HepG2 (cell line): Measurements from ENCODE around the gene GNAI2.
"Not testable (repeated sequence)": the region's sequence is repeated elsewhere in the genome, so short reads cannot be mapped to it uniquely, and the experiment has no call there.

Experiments used
- ATF6 ChIP-seq: sonication (generic); formaldehyde crosslinking; conservative IDR thresholded peaks from 2 replicates; pipeline ENCODE4 v1.4.0; 2020; ENCODE audit warnings: missing genetic modification reagents
- CTCF ChIP-seq: sonication (generic); formaldehyde crosslinking; IDR thresholded peaks from 2 replicates; pipeline ENCODE4 v1.5.0; 2020; ENCODE audit warnings: mild to moderate bottlenecking, missing genetic modification reagents, moderate library complexity
- GABPB1 ChIP-seq: IDR thresholded peaks from 2 replicates; pipeline ENCODE4 v1.6.1; 2016; ENCODE audit warnings: mild to moderate bottlenecking, missing genetic modification reagents, moderate library complexity, missing compliant biosample characterization
- MAFG ChIP-seq: sonication (generic); formaldehyde crosslinking; IDR thresholded peaks from 2 replicates; pipeline ENCODE4 v1.5.1; 2020; ENCODE audit warnings: mild to moderate bottlenecking, missing genetic modification reagents
- POLR2AphosphoS5 ChIP-seq: IDR thresholded peaks from 2 replicates; pipeline ENCODE4 v1.6.1; 2012; ENCODE audit warnings: low read depth, low read length
- REPIN1 ChIP-seq: sonication (generic); formaldehyde crosslinking; IDR thresholded peaks from 2 replicates; pipeline ENCODE4 v1.8.0; 2022; ENCODE audit warnings: missing genetic modification reagents, low read depth, mild to moderate bottlenecking, borderline replicate concordance
- TCF7L2 ChIP-seq: IDR thresholded peaks from 2 replicates; pipeline ENCODE4 v1.6.1; 2011; ENCODE audit warnings: mild to moderate bottlenecking, low read depth, low read length, moderate library complexity
- ZNF530 ChIP-seq: sonication (generic); formaldehyde crosslinking; IDR thresholded peaks from 2 replicates; pipeline ENCODE4 v1.5.0; 2020; ENCODE audit warnings: low read depth, mild to moderate bottlenecking, missing genetic modification reagents
- TF ChIP-seq, protein P1 (sequence below): sonication (generic); formaldehyde crosslinking; IDR thresholded peaks from 2 replicates; pipeline ENCODE4 v1.8.1; 2023; ENCODE audit warnings: missing genetic modification reagents, inconsistent platforms, borderline replicate concordance
- TF ChIP-seq, protein P2 (sequence below): IDR thresholded peaks from 2 replicates; pipeline ENCODE4 v1.6.1; 2012; ENCODE audit warnings: inconsistent platforms
- TF ChIP-seq, protein P3 (sequence below): sonication (generic); formaldehyde crosslinking; IDR thresholded peaks from 2 replicates; pipeline ENCODE4 v1.4.0; 2020; ENCODE audit warnings: missing genetic modification reagents
- TF ChIP-seq, protein P4 (sequence below), 2 experiments: sonication (generic) in 1 of 2; formaldehyde crosslinking in 1 of 2; IDR thresholded peaks; 2 replicates each; pipeline versions ENCODE4 v1.5.1 to v1.6.1; 2011 to 2020; ENCODE audit warnings: borderline replicate concordance in 1 of 2, low read depth in 1 of 2, low read length in 1 of 2, mild to moderate bottlenecking in 1 of 2, missing genetic modification reagents in 1 of 2, moderate library complexity in 1 of 2

DNA sequence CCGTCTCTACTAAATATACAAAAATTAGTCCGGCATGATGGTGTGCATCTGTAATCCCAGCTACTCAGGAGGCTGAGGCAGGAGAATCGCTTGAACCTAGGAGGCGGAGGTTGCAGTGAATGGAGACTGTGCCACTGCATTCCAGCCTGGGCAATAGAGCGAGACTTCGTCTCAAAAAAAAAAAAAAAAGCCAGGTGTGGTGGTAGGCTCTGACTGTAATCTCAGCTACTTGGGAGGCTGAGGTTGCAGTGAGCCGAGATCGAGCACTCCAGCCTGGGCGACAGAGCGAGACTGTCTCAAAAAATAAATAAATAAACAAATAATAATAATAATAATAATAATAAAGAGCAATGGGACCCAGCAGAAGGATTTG, 36.5 kb downstream of the GNAI2 start:
- not testable (repeated sequence) for TF ChIP-seq POLR2AphosphoS5; ATF6 (CRISPR knock-in tag); REPIN1 (CRISPR knock-in tag); MAFG; CTCF (CRISPR knock-in tag); GABPB1 (CRISPR knock-in tag); ZNF530; TCF7L2
- TF ChIP-seq, protein P1, sequence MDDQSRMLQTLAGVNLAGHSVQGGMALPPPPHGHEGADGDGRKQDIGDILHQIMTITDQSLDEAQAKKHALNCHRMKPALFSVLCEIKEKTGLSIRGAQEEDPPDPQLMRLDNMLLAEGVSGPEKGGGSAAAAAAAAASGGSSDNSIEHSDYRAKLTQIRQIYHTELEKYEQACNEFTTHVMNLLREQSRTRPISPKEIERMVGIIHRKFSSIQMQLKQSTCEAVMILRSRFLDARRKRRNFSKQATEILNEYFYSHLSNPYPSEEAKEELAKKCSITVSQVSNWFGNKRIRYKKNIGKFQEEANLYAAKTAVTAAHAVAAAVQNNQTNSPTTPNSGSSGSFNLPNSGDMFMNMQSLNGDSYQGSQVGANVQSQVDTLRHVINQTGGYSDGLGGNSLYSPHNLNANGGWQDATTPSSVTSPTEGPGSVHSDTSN (CRISPR knock-in tag), result not testable (repeated sequence)
- TF ChIP-seq, protein P2, sequence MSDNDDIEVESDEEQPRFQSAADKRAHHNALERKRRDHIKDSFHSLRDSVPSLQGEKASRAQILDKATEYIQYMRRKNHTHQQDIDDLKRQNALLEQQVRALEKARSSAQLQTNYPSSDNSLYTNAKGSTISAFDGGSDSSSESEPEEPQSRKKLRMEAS, result not testable (repeated sequence)
- TF ChIP-seq, protein P3, sequence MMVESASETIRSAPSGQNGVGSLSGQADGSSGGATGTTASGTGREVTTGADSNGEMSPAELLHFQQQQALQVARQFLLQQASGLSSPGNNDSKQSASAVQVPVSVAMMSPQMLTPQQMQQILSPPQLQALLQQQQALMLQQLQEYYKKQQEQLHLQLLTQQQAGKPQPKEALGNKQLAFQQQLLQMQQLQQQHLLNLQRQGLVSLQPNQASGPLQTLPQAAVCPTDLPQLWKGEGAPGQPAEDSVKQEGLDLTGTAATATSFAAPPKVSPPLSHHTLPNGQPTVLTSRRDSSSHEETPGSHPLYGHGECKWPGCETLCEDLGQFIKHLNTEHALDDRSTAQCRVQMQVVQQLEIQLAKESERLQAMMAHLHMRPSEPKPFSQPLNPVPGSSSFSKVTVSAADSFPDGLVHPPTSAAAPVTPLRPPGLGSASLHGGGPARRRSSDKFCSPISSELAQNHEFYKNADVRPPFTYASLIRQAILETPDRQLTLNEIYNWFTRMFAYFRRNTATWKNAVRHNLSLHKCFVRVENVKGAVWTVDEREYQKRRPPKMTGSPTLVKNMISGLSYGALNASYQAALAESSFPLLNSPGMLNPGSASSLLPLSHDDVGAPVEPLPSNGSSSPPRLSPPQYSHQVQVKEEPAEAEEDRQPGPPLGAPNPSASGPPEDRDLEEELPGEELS (CRISPR knock-in tag), result not testable (repeated sequence)
- TF ChIP-seq, protein P4, sequence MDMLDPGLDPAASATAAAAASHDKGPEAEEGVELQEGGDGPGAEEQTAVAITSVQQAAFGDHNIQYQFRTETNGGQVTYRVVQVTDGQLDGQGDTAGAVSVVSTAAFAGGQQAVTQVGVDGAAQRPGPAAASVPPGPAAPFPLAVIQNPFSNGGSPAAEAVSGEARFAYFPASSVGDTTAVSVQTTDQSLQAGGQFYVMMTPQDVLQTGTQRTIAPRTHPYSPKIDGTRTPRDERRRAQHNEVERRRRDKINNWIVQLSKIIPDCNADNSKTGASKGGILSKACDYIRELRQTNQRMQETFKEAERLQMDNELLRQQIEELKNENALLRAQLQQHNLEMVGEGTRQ (IDR thresholded peaks at IDR 0.05; ENCODE audit: low read depth, low read length), result not testable (repeated sequence)
- TF ChIP-seq, protein P4 (CRISPR knock-in tag; IDR thresholded peaks at IDR 0.05; ENCODE audit: borderline replicate concordance), result not testable (repeated sequence)
